Stimulated activated CD4-positive, alpha-beta T cell treated with anti-CD3 and anti-CD28 coated beads, Interleukin-15, amount 100 ng/mL, for 48 hours (primary cell): ENCODE measurements around the gene UBA5.
"Not testable (repeated sequence)": the region's sequence is repeated elsewhere in the genome, so short reads cannot be mapped to it uniquely, and the experiment has no call there.

Experiments used
- DNase-seq, 2 donors: peaks; one replicate each; pipeline ENCODE4 v3.0.0-alpha.2; 2020; ENCODE audit warnings: low read depth in 2 of 2

The UBA5 gene

DNA sequence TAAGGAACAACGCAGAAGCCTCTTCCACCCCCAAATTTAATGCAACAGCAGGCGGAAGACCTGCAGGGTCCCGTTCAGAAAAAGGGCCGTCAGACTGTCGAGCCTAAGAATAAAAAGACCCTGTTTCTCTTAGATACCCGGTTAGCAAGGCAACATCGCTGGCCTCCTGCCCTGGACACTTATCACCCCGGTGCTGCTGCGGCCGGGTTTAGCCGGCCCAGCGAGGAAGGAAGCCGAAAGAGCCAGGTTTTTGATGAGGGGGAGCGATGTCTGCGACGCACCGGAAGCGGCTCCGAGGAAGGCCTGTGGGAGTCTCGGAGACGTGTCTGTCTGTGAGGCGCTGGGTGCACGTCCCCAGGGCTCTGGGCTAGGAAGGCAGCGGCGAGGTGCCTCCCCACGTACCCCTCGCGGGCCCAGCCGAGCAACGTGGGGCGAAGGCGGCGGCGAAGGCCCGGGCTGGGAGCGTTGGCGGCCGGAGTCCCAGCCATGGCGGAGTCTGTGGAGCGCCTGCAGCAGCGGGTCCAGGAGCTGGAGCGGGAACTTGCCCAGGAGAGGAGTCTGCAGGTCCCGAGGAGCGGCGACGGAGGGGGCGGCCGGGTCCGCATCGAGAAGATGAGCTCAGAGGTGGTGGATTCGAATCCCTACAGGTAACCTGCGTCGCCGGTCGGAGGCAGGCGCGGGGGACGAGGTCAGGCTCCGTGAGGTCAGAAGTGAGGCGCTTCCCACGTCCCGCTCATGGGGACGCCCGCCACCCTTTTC is at the start of gene UBA5:
Gene UBA5 (plus strand): TSS at position 278 of the 759 bp plus-strand sequence. CDS start 209 bp downstream, at position 487.
- DNase-seq: peak; percentile 65 to 66

DNA sequence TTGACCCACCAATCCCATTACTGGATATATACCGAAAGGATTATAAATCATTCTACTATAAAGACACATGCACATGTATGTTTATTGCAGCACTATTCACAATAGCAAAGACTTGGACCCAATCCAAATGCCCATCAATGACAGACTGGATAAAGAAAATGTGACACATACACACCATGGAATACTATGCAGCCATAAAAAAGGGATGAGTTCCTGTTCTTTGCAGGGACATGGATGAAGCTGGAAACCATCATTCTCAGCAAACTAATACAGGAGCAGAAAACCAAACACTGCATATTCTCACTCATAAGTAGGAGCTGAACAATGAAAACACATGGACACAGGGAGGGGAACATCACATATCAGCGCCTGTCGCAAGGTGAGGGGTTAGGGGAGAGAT is 44.8 kb upstream of the UBA5 start:
- not testable (repeated sequence) for DNase-seq

DNA sequence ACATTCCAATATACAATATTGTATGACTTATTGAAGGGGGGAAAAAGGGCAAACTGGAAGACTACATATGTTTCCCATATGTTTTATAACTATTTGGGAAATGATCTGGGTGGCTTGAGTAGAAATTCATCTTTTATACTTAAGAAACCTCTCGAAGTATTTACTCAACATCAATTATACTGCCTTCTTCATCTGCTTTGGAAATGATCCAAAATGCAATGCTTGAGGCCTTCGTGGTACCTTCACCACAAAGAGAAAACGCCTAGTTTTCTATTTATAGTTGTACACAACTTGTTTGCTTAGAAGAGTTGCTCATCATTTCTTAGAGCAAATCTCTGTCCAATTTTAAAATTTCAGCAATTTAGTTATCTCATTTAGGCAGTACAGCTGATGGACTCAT is 44.2 kb upstream of the UBA5 start:
- DNase-seq: no peak

DNA sequence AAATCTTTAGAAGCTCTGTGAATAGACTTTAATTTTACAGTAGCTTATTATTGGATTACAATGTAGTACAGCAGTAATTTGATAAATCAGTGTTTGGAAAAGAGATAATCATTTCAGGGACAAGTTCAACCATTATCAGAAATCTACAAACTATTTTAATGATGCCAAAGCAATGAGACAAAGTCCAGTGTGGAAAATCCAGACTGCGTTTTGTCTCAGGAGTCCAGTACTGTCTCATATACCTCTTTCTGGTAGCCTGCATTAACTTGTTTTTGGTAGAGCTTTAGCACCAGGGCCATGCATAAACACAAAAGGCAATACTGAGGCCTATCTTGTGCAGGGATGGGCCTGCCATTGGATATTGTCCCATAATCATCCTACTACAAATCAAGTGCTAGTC is 43.3 kb upstream of the UBA5 start:
- DNase-seq: no peak

DNA sequence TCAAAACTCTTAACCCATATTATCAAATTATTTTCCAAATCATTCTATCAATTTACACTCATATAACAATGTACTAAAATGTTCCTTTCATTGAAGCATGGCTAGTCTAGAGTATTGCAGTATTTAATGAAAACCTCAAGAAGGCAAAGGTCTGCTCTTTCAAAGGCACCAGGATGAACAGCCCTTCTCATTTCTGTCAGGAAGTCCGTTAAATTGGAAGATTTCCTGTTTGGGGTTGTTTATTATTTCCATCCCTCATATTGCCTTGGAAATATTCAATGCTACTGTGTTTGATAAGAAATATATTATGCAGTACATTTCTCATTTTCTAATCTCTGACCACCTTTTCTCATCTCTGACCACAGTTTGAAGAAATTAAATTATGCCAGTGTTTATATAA is 38.0 kb upstream of the UBA5 start:
- no peak for DNase-seq

DNA sequence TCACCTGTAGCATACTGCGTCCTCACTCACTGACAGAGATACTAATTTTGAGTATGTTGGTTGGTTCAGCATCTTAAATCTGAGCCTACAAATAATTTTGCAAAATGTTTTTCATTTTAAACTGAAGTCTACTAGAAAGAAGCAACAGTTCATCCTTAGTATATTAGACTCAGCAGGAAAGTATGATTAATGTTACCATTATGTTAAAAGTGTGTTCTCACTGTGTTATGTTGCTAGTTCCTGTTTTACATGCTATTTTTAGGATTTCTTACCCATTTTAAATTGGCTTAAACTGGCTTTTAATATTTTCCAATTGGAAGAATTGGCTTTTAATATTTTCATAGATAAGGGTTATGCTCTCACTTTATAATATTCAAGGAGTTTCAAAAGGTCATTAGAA is 37.4 kb upstream of the UBA5 start:
- DNase-seq: no peak

DNA sequence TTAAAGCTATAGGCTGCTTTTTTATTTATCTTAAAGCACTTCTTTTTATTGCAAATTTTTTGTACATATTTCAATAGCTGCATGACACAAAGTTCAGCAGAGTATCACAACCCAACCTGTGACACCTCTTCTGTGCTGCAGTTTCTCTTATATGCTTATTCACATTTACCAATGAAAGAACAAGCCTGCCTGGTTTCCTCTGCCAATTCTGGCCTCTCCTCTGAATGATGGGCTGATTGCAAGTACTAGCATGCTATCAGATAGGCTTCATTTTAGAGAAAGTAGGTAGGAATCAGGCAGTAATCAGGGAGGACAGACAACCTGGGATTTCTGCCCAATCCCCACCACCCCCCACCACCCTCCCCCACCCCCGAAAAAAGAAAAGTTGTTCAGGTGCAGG is 36.5 kb upstream of the UBA5 start:
- DNase-seq: no peak

DNA sequence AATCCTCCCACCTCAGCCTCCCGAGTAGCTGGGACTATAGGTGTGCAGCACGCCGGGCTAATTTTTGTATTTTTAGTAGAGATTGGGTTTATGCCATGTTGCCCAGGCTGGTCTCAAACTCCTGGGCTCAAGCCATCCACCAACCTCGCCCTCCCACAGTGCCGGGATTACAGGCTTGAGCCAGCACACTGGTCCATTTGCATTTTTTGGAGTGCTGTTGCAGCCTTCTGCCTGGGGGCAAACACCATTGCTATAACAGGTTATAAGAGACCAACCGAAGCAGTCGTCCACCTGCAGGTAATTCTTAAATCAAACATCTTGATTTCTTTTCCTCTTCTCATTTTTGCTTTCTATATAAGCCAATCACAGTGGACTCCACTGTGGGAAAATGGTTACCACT is 35.3 kb upstream of the UBA5 start:
- no peak for DNase-seq

DNA sequence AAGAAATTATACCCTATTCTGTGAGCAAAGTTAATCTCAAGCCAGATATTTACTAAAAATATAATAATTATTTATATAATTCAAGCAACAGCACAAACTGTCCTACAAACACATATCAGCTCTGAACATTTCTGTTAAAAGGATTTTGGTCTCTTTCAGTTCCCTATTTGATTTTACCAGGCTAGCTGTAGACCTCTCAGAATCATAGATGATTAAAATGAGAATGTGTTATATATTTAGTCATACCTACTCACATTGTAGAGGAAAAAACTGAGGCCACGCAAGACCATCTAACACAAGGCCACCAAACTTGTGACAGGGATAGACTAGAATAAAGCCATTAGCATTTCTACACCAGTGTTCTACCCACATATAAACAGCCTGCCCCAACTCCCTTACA is 34.5 kb upstream of the UBA5 start:
- no peak for DNase-seq

DNA sequence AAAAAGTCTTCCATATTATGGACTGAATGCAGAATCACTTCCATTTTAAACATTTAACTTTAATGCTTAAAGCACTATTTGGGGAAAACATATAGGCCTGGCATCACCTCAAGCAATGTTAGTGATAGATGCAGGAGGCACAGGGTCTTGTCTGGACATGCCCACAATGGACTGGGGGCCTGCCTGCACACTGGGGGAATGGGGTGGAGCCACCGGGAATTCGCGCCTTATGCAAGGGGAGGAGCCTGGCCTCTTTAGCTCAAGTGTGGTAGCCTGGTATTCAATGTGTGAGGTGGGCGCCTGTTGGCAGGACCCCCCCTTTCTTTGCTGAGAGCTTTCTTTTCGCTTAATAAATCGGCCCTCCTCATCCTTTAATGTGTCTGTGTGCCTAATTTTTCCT is 33.2 kb upstream of the UBA5 start:
- no peak for DNase-seq

DNA sequence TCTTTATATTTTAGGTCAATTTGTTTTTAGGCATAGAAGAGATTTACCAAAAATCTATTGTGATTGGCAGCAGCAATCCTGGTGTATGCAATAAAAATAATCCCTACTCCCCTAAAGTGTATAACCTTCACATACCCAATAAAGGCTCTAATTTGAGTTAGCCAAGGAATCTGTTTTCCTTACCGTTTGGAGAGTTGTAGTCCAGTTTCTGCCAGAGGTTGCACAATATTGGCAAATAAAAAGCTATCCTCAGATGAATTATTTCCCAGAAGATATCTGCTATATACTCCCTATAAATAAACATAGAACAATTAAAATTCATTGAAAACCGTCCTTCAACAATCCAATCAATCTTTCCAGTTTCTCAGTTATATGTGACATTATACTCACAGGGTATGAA is 32.0 kb upstream of the UBA5 start:
- DNase-seq: no peak

DNA sequence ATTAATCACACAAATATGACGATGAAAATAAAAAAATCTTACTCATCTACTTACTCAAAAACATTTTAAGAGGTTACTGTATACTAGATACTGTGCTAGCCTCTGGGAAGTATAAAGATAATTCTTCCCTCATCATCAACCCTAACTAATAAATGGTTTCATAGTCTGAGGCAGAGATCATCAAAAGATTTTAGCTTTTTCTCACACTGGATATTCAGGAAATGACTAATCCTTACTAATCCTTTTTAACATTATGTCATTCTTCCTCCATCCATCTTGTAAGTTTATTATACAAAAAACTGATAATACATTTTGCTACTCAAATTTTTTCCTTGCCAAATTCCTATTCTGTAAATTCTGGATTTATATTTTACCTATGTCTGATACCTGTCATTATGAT is 30.2 kb upstream of the UBA5 start:
- no peak for DNase-seq

DNA sequence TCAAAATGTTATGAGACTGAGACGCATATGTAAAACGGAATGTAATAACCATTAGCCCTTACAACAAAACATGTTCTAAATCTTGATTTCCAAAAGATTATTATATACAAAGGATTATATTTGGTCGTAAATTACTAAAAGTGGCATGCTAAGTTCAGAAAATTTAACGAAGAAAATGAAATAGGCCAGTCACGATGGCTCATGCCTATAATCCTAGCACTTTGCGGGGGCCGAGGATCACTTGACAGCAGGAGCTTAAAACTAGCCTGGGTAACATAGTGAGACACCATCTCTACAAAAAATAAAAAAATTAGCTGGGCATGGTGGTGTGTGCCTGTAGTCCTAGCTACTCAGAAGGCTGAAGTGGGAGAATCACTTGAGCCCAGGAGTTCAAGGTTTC is 29.5 kb upstream of the UBA5 start:
- DNase-seq: no peak

DNA sequence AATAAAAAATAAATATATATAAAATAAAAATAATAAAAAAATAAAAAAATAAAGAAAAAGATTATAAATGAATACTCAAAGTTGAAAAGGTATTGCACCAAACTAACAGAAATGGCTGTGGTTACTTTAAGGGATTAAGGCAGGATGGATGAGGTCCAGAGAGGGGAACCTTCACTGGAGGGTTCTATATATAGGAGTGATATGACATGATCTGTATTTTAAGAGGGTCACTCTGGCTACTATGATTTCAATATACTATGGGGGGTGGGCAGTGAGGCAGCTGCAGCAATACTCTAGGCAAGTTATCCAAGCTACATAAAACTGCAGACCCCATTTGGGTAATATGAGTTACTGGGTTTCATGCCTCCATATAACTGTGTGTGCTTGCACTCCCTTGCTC is 25.1 kb upstream of the UBA5 start:
- no peak for DNase-seq

DNA sequence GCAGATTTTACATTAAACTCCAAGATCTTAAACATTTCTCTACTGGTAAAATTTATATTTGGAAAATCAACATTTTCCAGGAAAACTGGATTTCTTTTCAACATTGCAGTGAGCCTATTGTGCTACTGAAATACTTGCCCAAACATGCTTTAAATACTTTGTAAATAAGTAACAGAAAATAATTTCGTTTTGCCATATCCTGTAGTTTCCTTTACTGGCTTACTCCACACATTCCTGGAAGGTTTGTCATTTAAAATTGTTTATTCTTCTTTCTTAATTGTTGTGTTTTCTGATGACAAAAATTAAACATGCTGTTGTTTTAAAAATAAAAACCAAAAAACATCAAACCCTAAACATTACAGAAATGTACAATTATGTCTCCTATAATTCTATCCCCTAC is 22.5 kb upstream of the UBA5 start:
- DNase-seq: no peak

DNA sequence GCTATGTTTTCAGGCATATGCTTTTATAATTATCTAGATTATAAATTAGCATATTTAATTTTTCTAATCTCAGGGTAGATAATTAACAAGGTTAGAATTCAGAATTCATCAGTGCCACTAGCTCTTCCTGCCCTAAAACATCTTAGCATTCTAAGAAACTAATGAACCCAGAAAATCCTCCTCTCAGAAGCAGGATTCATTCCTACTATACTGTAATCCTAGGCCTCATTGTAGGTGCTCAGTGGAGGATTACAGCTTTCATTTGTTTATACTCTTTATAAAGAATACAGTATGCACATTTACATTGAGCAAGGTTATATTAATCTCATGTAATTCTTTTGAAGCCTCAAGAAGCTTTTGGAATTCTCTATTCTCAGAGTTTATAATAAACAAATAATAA is 21.4 kb upstream of the UBA5 start:
- no peak for DNase-seq

DNA sequence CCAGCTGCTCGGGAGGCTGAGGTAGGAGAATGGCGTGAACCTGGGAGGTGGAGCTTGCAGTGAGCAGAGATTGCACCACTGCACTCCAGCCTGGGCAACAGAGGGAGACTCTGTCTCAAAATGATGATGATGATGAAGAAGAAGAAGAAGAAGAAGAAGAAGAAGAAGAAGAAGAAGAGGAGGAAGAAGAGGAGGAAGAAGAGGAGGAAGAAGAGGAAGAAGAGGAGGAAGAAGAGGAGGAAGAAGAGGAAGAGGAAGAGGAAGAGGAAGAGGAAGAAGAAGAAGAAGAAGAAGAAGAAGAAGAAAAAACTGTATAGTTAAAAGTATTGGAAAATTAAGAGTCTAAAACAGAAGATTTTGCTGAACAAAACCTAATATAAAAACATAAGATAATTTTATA is 18.7 kb upstream of the UBA5 start:
- not testable (repeated sequence) for DNase-seq

DNA sequence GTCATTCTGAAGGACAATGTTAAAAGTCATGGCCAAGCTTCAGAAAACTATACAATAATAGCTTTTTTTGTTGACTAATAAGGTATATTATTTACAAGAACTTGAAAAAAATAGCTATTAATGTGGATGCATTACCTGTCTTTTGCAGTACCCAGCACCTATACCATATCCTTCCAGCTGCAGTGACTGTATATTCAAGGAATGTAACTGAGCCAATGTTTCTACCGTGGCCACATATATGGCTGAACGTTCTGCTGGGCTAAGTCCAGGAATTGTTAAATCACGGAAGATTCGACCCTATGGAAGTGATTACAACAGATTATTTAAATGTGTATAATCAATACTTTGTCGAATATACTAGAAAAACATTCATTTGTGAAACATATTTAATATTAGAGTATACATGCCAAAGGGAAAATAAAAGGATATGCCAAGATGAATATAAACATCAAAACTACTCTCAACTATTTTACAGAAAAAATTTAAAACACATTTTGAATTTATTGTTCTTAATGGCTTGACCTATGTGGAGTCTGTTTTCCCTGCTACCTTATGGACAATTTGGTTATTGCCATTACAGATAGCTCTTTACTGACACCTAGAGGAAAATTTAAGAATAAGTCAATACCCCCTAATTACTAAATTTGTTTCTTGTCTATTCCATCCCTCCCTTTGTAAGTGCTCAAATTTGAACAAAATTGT is 18.1 kb upstream of the UBA5 start:
- no peak for DNase-seq

DNA sequence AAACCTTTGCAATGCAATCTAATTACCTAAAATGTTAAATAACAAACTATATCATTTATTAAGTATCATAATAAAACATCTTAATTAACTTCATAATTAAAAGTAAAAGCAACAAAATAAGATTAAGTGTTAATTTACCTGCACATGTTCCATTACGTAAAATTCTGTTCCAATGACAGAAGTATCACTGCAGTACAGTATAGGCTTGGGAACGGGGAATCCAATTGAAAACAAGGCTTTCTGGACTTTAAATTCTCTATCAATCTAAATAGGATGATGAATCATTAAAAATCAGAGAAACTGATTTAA is 17.6 kb upstream of the UBA5 start:
- no peak for DNase-seq

DNA sequence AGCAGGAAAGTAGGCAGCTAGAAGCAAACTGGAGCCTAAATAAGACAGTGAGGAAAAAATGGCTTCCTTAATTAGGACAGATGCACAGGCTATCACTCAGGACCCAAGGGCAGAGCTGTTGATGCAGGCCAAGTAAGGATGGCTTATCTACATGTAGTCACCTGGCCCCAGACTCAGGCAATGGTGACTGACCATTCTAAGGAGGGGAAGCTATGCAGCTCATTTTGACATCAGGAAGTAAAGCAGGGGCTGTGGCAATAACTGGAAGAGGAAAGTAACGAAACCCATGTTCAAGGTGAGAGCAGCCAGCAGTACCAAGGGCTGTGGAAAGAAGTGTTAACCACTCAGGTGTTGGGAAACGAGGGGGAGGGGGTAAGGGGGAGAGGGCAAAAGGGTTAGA is 16.8 kb upstream of the UBA5 start:
- no peak for DNase-seq

DNA sequence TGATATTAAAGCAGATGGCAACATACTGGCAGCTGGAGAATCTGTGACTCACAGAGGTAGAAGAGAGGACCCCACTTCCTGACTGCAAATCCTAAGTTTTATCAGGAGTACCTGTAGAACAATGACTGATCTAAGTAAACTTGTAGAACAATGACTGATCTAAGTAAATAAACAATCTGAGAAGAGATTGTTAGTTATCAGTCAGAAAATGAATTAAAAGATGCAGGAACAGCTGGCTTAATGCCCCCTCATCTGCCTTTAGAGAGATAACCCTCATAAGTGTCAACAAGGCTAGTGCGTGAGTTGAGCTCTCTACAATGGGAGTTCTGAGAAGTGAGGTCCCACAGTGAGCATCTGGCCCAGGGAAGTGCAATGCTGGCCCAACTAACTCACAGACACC is 15.1 kb upstream of the UBA5 start:
- DNase-seq: no peak

DNA sequence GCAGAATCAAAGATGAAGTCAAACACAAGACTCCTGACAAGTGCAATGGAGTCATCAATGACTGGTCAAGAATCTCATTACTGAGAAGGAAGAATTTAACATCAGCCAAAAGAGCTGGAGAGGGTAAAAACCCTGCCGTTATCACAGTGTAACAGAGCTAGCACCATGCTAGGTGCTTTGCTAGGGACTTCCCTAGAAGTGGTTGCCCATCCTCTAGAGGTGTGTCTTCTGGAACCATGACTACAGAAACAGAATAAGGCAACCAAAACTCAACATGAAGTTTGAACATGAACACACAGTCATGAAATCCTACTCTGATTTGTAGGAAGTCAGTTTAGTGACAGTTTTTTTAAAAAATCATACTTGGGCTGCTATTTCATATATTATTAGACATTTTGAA is 10.0 kb upstream of the UBA5 start:
- no peak for DNase-seq

DNA sequence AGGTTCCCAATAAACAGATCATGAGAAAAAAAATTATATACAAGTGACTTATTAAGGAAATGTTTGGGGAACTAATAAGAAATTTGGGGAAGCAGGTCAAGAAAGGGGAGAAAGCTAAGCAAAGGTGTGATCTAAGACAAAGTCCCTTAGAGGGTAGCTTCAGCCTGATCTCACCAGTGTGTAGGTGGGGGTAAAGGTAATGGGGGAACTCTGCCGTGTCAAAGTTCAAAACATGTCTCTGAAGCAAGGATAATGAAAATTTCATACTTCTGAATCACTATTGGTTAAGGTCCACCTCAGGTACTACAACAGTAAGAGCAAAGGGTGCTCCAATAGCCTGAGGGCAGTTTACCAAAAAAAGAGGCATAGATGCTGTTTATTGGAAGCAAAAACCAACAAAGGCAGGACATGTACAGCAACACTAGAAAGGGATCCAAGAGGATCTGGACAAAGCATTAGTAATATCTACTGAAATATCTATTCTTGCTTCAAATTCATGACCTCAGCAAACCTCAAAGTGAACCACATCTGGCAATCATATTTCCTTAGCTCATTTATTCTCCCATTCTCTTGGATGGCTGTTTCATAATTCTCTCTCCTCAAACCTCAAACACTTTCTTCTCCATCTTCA is 7.4 kb upstream of the UBA5 start:
- DNase-seq: no peak
